Smooth muscle cell (in vitro differentiated cells): ENCODE measurements around the gene FAM131A. TPM values are rescaled to one million over a fixed set of nuclear protein-coding genes. Genes with fewer than 3 reads are reported as not detected.

Experiments used
- DNase-seq: peaks from one replicate; lab custom pipeline; 2025; ENCODE audit not compliant: unreplicated experiment; lab: John Stamatoyannopoulos, UW
- H2AFZ ChIP-seq: fragments of 200-600 bp; sonication (generic); 2 replicates; pipeline ENCODE4 v1.6.0; 2016; ENCODE audit warnings: antibody characterized with exemption, low read depth, mild to moderate bottlenecking
- H3F3A ChIP-seq: fragments of 200-600 bp; sonication (generic); 2 replicates; pipeline ENCODE4 v1.6.0; 2017; ENCODE audit warnings: antibody characterized with exemption, low read depth
- H3K27ac ChIP-seq: fragments of 200-600 bp; sonication (generic); 2 replicates; pipeline ENCODE4 v1.5.1; 2016; ENCODE audit warnings: low read depth, mild to moderate bottlenecking
- H3K27me3 ChIP-seq: fragments of 200-600 bp; sonication (generic); 2 replicates; pipeline ENCODE4 v1.6.1; 2016; ENCODE audit warnings: low read depth, mild to moderate bottlenecking
- H3K36me3 ChIP-seq: fragments of 200-600 bp; sonication (generic); 2 replicates; pipeline ENCODE4 v1.5.1; 2016; ENCODE audit warnings: low read depth
- H3K4me1 ChIP-seq: fragments of 200-600 bp; sonication (generic); 2 replicates; pipeline ENCODE4 v1.5.1; 2016; ENCODE audit warnings: low read depth
- H3K4me2 ChIP-seq: fragments of 200-600 bp; sonication (generic); 2 replicates; pipeline ENCODE4 v1.6.0; 2016; ENCODE audit warnings: mild to moderate bottlenecking
- H3K4me3 ChIP-seq: fragments of 200-600 bp; sonication (generic); 2 replicates; pipeline ENCODE4 v1.5.1; 2016; ENCODE audit warnings: mild to moderate bottlenecking
- H3K79me2 ChIP-seq: fragments of 200-600 bp; sonication (generic); 2 replicates; pipeline ENCODE4 v1.6.0; 2016; ENCODE audit warnings: low read depth, mild to moderate bottlenecking
- H3K9ac ChIP-seq: fragments of 200-600 bp; sonication (generic); 2 replicates; pipeline ENCODE4 v1.6.0; 2016; ENCODE audit warnings: low read depth
- H3K9me3 ChIP-seq: fragments of 200-600 bp; sonication (generic); replicated peaks from 2 replicates; pipeline ENCODE4 v1.5.1; 2016; ENCODE audit warnings: low read depth
- H4K20me1 ChIP-seq: fragments of 200-600 bp; sonication (generic); 2 replicates; pipeline ENCODE4 v1.6.0; 2016; ENCODE audit warnings: low read depth
- CTCF ChIP-seq: fragments of 200-600 bp; sonication (generic); IDR thresholded peaks from 2 replicates; pipeline ENCODE4 v1.5.1; 2017; ENCODE audit warnings: borderline replicate concordance, mild to moderate bottlenecking, antibody characterized with exemption; ENCODE audit not compliant: insufficient read depth, poor library complexity, severe bottlenecking
- WGBS: methylation state at CpG from one replicate; pipeline ENCODE4 v1.1.7; 2016; ENCODE audit warnings: low lambda C conversion rate; 5-methylcytosine and 5-hydroxymethylcytosine counted together
- polyA plus RNA-seq: library from polyadenylated mRNA; unstranded; fragments of >200 nt; fragmentation: Nextera tagmentation; extraction: Ambion mirVana; gene quantifications from 2 replicates; pipeline ENCODE4 v1.2.1, GENCODE V29; 2016
- total RNA-seq: library from RNA; depleted of rRNA; stranded (reverse); fragments of >200 nt; gene quantifications from 2 replicates; pipeline ENCODE4 v1.2.3, GENCODE V29; 2014

FAM131A gene
- total and polyA plus RNA-seq, 2 experiments from 2014 or later, result 15.3 to 20.2 TPM

- no peak within 1 kb of the TSS for H3K9ac ChIP-seq
- peaks cover 22% of the 10 kb centered on the region for H3K4me1 ChIP-seq
- peak within 1 kb of the TSS; percentile 57 for H3K4me3 ChIP-seq
- no peak for DNase-seq
- H3K36me3 ChIP-seq, result no peaks in the 10 kb centered on the region
- no peaks in the 10 kb centered on the region for H3K79me2 ChIP-seq
- H3K27me3 ChIP-seq, result peaks cover 18% of the 10 kb centered on the region
- no peak within 1 kb of the TSS for H2AFZ ChIP-seq
- no peaks in the 10 kb centered on the region for H3K9me3 ChIP-seq
- WGBS, result 22% methylated on average over 12 of the region's 71 CpGs
- no peak within 1 kb of the TSS for H3K27ac ChIP-seq
- no peaks in the 10 kb centered on the region for H3F3A ChIP-seq
- H3K4me2 ChIP-seq, result peak within 1 kb of the TSS; percentile 88
- no peaks in the 10 kb centered on the region for H4K20me1 ChIP-seq
- TF ChIP-seq CTCF, result no peak
Measured at GRCh38 chr3:184379358-184380184, 42.2 kb downstream of the FAM131A start, which contains the start of gene CHRD. TSS of gene CHRD (plus strand) at chr3:184380054. CDS start at chr3:184380319, 265 bp downstream.

GRCh38 chr3:184380185-184380626 is 42.8 kb downstream of the FAM131A start:
- no peaks in the 10 kb centered on the region for H3K9me3 ChIP-seq
- H3K4me2 ChIP-seq, result peak overlapping the region; percentile 88
- peak; percentile 26 for DNase-seq
- H3K4me1 ChIP-seq, result peaks cover 22% of the 10 kb centered on the region
- TF ChIP-seq CTCF, result no peak
- no peaks in the 10 kb centered on the region for H4K20me1 ChIP-seq
- no peak overlapping the region for H3K9ac ChIP-seq
- H3K79me2 ChIP-seq, result no peaks in the 10 kb centered on the region
- no peaks in the 10 kb centered on the region for H3K36me3 ChIP-seq
- H2AFZ ChIP-seq, result no peak overlapping the region
- H3K27ac ChIP-seq, result no peak overlapping the region
- H3F3A ChIP-seq, result no peaks in the 10 kb centered on the region
- WGBS, result no CpG with 5 or more reads among the region's 62 CpGs
- peak overlapping the region; percentile 57 for H3K4me3 ChIP-seq
- peaks cover 18% of the 10 kb centered on the region for H3K27me3 ChIP-seq

- no peaks in the 10 kb centered on the region for H4K20me1 ChIP-seq
- H3F3A ChIP-seq, result no peaks in the 10 kb centered on the region
- H3K9ac ChIP-seq, result no peak overlapping the region
- no peak for DNase-seq
- H3K4me2 ChIP-seq, result peak overlapping the region; percentile 88
- H3K27ac ChIP-seq, result no peak overlapping the region
- 3% methylated on average over 35 of the region's 42 CpGs for WGBS
- peak overlapping the region; percentile 57 for H3K4me3 ChIP-seq
- H3K79me2 ChIP-seq, result no peaks in the 10 kb centered on the region
- no peak for TF ChIP-seq CTCF
- H3K36me3 ChIP-seq, result no peaks in the 10 kb centered on the region
- H2AFZ ChIP-seq, result no peak overlapping the region
- H3K27me3 ChIP-seq, result peaks cover 18% of the 10 kb centered on the region
- peaks cover 22% of the 10 kb centered on the region for H3K4me1 ChIP-seq
- H3K9me3 ChIP-seq, result no peaks in the 10 kb centered on the region
Measured at GRCh38 chr3:184380627-184381260, 43.3 kb downstream of the FAM131A start.
